Measurements from ENCODE around the gene PCNX2.

Gene PCNX2

GRCh38 chr1:233295237-233295974 is at the start of gene PCNX2:
PCNX2 (minus strand) TSS chr1:233295725; CDS start chr1:233295478, 247 bp downstream.
- Mint-ChIP-seq H3K4me1 (peaks cover 28% of the 10 kb centered on the region), H3K9me3 (no peaks in the 10 kb centered on the region), H3K27me3 (no peaks in the 10 kb centered on the region), H3K36me3 (no peaks in the 10 kb centered on the region), H3K27ac (peak within 1 kb of the TSS; percentile 96), H3K4me3 (peak within 1 kb of the TSS; percentile 99)
- peak; percentile 95 for ATAC-seq

- Mint-ChIP-seq H3K4me3 (no peak overlapping the region), H3K36me3 (no peaks in the 10 kb centered on the region), H3K4me1 (peaks cover 12% of the 10 kb centered on the region), H3K27me3 (peaks cover 23% of the 10 kb centered on the region), H3K9me3 (no peaks in the 10 kb centered on the region), H3K27ac (no peak overlapping the region)
- ATAC-seq = no peak
These were observed 47.7 kb upstream of the PCNX2 start for GRCh38 chr1:233343262-233343661.

- H3K9me3 Mint-ChIP-seq = no peaks in the 10 kb centered on the region
- ATAC-seq = no peak
- H3K36me3 Mint-ChIP-seq = no peaks in the 10 kb centered on the region
- no peak overlapping the region for H3K27ac Mint-ChIP-seq
- no peak overlapping the region for H3K4me3 Mint-ChIP-seq
- H3K4me1 Mint-ChIP-seq = peaks cover 14% of the 10 kb centered on the region
- peaks cover 32% of the 10 kb centered on the region for H3K27me3 Mint-ChIP-seq
These were observed 46.6 kb upstream of the PCNX2 start for GRCh38 chr1:233342086-233342485.

- Mint-ChIP-seq H3K27ac (no peak overlapping the region), H3K4me1 (peaks cover 14% of the 10 kb centered on the region), H3K4me3 (no peak overlapping the region), H3K9me3 (no peaks in the 10 kb centered on the region), H3K36me3 (no peaks in the 10 kb centered on the region), H3K27me3 (peaks cover 32% of the 10 kb centered on the region)
- ATAC-seq = no peak
These were observed 45.5 kb upstream of the PCNX2 start for GRCh38 chr1:233340966-233341516.

- peaks cover 32% of the 10 kb centered on the region for H3K27me3 Mint-ChIP-seq
- H3K36me3 Mint-ChIP-seq = no peaks in the 10 kb centered on the region
These were observed 44.6 kb upstream of the PCNX2 start for GRCh38 chr1:233340031-233340555.

GRCh38 chr1:233338102-233338501 is 42.6 kb upstream of the PCNX2 start:
- H3K36me3 Mint-ChIP-seq = no peaks in the 10 kb centered on the region
- H3K9me3 Mint-ChIP-seq = no peaks in the 10 kb centered on the region
- H3K4me1 Mint-ChIP-seq = peaks cover 14% of the 10 kb centered on the region
- no peak for ATAC-seq
- no peak overlapping the region for H3K27ac Mint-ChIP-seq
- no peak overlapping the region for H3K4me3 Mint-ChIP-seq
- peaks cover 32% of the 10 kb centered on the region for H3K27me3 Mint-ChIP-seq

More at GRCh38 chr1:233340031-233340555, 44.6 kb upstream of the PCNX2 start:
- H3K9me3 Mint-ChIP-seq = no peaks in the 10 kb centered on the region
- H3K27ac Mint-ChIP-seq = no peak overlapping the region
- peaks cover 14% of the 10 kb centered on the region for H3K4me1 Mint-ChIP-seq
- no peak for ATAC-seq
- no peak overlapping the region for H3K4me3 Mint-ChIP-seq

- H3K4me1 Mint-ChIP-seq = peaks cover 14% of the 10 kb centered on the region
- H3K36me3 Mint-ChIP-seq = no peaks in the 10 kb centered on the region
- no peak overlapping the region for H3K4me3 Mint-ChIP-seq
- H3K9me3 Mint-ChIP-seq = no peaks in the 10 kb centered on the region
- no peak for ATAC-seq
- peaks cover 32% of the 10 kb centered on the region for H3K27me3 Mint-ChIP-seq
- no peak overlapping the region for H3K27ac Mint-ChIP-seq
These were observed 42.0 kb upstream of the PCNX2 start for GRCh38 chr1:233337505-233337904.

GRCh38 chr1:233336554-233337456 is 41.3 kb upstream of the PCNX2 start:
- Mint-ChIP-seq H3K4me1 (peaks cover 14% of the 10 kb centered on the region), H3K27ac (no peak overlapping the region), H3K27me3 (peaks cover 32% of the 10 kb centered on the region), H3K9me3 (no peaks in the 10 kb centered on the region), H3K36me3 (no peaks in the 10 kb centered on the region), H3K4me3 (no peak overlapping the region)
- no peak for ATAC-seq

- no peak for ATAC-seq
- Mint-ChIP-seq H3K4me3 (no peak overlapping the region), H3K27ac (no peak overlapping the region), H3K4me1 (peaks cover 15% of the 10 kb centered on the region), H3K27me3 (peaks cover 24% of the 10 kb centered on the region), H3K9me3 (no peaks in the 10 kb centered on the region), H3K36me3 (no peaks in the 10 kb centered on the region)
These were observed 38.6 kb upstream of the PCNX2 start for GRCh38 chr1:233334092-233334491.

- Mint-ChIP-seq H3K4me1 (peaks cover 10% of the 10 kb centered on the region), H3K4me3 (no peak overlapping the region), H3K36me3 (no peaks in the 10 kb centered on the region), H3K27me3 (peaks cover 17% of the 10 kb centered on the region), H3K27ac (no peak overlapping the region), H3K9me3 (no peaks in the 10 kb centered on the region)
- no peak for ATAC-seq
These were observed 37.6 kb upstream of the PCNX2 start for GRCh38 chr1:233333086-233333485.

GRCh38 chr1:233331676-233332519 is 36.4 kb upstream of the PCNX2 start:
- no peak overlapping the region for H3K4me3 Mint-ChIP-seq
- H3K27me3 Mint-ChIP-seq = peaks cover 10% of the 10 kb centered on the region
- no peak for ATAC-seq
- peaks cover 15% of the 10 kb centered on the region for H3K4me1 Mint-ChIP-seq
- H3K9me3 Mint-ChIP-seq = no peaks in the 10 kb centered on the region
- H3K27ac Mint-ChIP-seq = no peak overlapping the region
- no peaks in the 10 kb centered on the region for H3K36me3 Mint-ChIP-seq

- Mint-ChIP-seq H3K9me3 (peaks cover 3% of the 10 kb centered on the region), H3K36me3 (no peaks in the 10 kb centered on the region)
- ATAC-seq = peak; percentile 28
These were observed 32.8 kb upstream of the PCNX2 start for GRCh38 chr1:233328142-233328921.

GRCh38 chr1:233327651-233328141 is 32.2 kb upstream of the PCNX2 start, which contains the start of gene MAP3K21:
MAP3K21 (plus strand) TSS chr1:233327724; CDS start chr1:233328029, 305 bp downstream.
- Mint-ChIP-seq H3K4me1 (peaks cover 18% of the 10 kb centered on the region), H3K27ac (peak within 1 kb of the TSS; percentile 35), H3K4me3 (peak within 1 kb of the TSS; percentile 79), H3K27me3 (peaks cover 10% of the 10 kb centered on the region), H3K9me3 (peaks cover 3% of the 10 kb centered on the region), H3K36me3 (no peaks in the 10 kb centered on the region)
- ATAC-seq = peak; percentile 77

More at GRCh38 chr1:233328142-233328921, 32.8 kb upstream of the PCNX2 start:
- peaks cover 10% of the 10 kb centered on the region for H3K27me3 Mint-ChIP-seq
- no peak overlapping the region for H3K27ac Mint-ChIP-seq
- H3K4me1 Mint-ChIP-seq = peaks cover 18% of the 10 kb centered on the region
- peak overlapping the region; percentile 79 for H3K4me3 Mint-ChIP-seq
